ENCODE measurements around the gene RHBDF2. TPM values are rescaled to one million over a fixed set of nuclear protein-coding genes. Genes with fewer than 3 reads are reported as not detected.
A peak's percentile ranks its signal among the peaks of the same experiment; 100 is the strongest.

The RHBDF2 gene
- total and polyA plus RNA-seq, 2 donors (not counting 3 experiments of a cell fraction or from before 2014, with no cell fraction given) = 25.5 to 38.5 TPM

DNA sequence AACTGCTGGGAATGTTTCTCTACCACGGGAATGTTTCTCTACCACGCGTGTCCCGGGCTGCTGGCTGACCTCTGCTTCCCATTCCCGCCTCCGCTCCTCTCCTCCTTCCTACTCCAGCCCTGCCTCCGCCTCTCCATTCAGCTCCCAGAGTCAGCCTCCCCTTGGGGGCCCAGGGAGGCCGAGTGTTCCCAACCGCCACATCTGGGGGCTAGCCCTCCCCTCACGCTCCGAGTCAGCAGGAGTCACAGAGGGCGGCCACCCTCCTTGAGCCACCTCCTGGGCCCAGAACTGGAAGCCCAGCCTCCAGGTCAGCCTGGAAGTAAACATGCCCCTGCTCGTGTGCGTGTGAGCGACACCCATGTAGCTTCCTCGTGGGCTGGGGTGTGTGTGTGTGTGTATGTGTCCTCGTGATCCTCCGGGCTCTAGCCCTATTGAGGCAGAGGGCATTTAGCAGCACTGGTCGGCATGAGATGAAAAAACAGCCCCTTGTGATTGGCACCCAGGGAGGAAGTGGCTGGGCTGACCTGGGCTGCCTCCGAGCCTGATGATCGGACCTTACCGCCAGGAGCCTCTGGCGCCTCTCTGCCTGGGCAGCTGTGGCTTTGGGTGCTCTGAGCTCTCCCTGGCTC lies 29.0 kb upstream of the RHBDF2 start:
- Histone ChIP-seq H3K4me2 (ENCODE audit: insufficient read depth, low read length) (no peak overlapping the region), H3K9ac (replicated peaks; ENCODE audit: extremely low read depth, insufficient read depth, low read length) (peak overlapping the region; percentile 0), H3K4me3 (replicated peaks in 1 of 3; ENCODE audit: insufficient read depth in 1 of 3, low read depth in 1 of 3, low read length in 3 of 3) (no peak overlapping the region), H4K20me1 (replicated peaks; ENCODE audit: control insufficient read depth, extremely low read depth, insufficient read depth, low read length) (no peaks in the 10 kb centered on the region), H3K27me3 (ENCODE audit: control insufficient read depth in 2 of 2, insufficient read depth in 2 of 2, low read length in 2 of 2) (no peaks in the 10 kb centered on the region), H3K4me1 (ENCODE audit: control insufficient read depth, extremely low read depth, insufficient read depth, low read length) (peaks cover 23% of the 10 kb centered on the region), H3K9me3 (replicated peaks; ENCODE audit: control insufficient read depth, insufficient read depth, low read length) (no peaks in the 10 kb centered on the region), H3K27ac (ENCODE audit: insufficient read depth, low read depth, low read length) (peak overlapping the region; percentile 10), H3K79me2 (ENCODE audit: control insufficient read depth, insufficient read depth, low read length) (no peaks in the 10 kb centered on the region), H2AFZ (ENCODE audit: low read depth, low read length) (peak overlapping the region; percentile 67), H3K36me3 (ENCODE audit: control insufficient read depth in 2 of 2, extremely low read depth in 1 of 2, insufficient read depth in 2 of 2, low read length in 2 of 2) (no peaks in the 10 kb centered on the region), H3K9me1 (replicated peaks; ENCODE audit: control insufficient read depth, extremely low read depth, insufficient read depth, low read length) (no peaks in the 10 kb centered on the region)
- TF ChIP-seq GATA2 (IDR thresholded peaks at IDR 0.05; ENCODE audit: insufficient read depth, insufficient read length, low read depth, low read length) (no peak), POLR2AphosphoS5 (IDR thresholded peaks at IDR 0.05; ENCODE audit: insufficient read depth, low read depth, low read length) (no peak), EZH2 (IDR thresholded peaks at IDR 0.05; ENCODE audit: borderline replicate concordance, low read depth, low read length, severe bottlenecking) (no peak), POLR2A (IDR thresholded peaks at IDR 0.05; ENCODE audit: low read depth, low read length) (no peak), JUN (IDR thresholded peaks at IDR 0.05; ENCODE audit: borderline replicate concordance, insufficient read depth, insufficient read length, low read depth) (no peak), MYC (IDR thresholded peaks at IDR 0.05; ENCODE audit: low read depth, low read length) (no peak), FOS (IDR thresholded peaks at IDR 0.05; ENCODE audit: borderline replicate concordance, insufficient read depth, low read length) (no peak)
- TF ChIP-seq, protein P1, sequence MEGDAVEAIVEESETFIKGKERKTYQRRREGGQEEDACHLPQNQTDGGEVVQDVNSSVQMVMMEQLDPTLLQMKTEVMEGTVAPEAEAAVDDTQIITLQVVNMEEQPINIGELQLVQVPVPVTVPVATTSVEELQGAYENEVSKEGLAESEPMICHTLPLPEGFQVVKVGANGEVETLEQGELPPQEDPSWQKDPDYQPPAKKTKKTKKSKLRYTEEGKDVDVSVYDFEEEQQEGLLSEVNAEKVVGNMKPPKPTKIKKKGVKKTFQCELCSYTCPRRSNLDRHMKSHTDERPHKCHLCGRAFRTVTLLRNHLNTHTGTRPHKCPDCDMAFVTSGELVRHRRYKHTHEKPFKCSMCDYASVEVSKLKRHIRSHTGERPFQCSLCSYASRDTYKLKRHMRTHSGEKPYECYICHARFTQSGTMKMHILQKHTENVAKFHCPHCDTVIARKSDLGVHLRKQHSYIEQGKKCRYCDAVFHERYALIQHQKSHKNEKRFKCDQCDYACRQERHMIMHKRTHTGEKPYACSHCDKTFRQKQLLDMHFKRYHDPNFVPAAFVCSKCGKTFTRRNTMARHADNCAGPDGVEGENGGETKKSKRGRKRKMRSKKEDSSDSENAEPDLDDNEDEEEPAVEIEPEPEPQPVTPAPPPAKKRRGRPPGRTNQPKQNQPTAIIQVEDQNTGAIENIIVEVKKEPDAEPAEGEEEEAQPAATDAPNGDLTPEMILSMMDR (IDR thresholded peaks at IDR 0.05; ENCODE audit: extremely low read depth in 1 of 2, insufficient read depth in 1 of 2, low read depth in 1 of 2, low read length in 2 of 2) = no peak
- TF ChIP-seq, protein P2, sequence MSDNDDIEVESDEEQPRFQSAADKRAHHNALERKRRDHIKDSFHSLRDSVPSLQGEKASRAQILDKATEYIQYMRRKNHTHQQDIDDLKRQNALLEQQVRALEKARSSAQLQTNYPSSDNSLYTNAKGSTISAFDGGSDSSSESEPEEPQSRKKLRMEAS (IDR thresholded peaks at IDR 0.05; ENCODE audit: insufficient read depth, insufficient read length) = no peak
- BruUV-seq (replicated peaks) = no TSS peak
- DNase-seq (ENCODE audit: low read depth, low spot score) (peak; percentile 30), FAIRE-seq (no peak)
- CTCF ChIA-PET = interaction anchor here (1.2 to 4.3 kb wide), 3 partner anchors 10 to 94 kb away, joined by 3 to 60 read pairs (median 23); no protein-coding TSS in a partner anchor
- intact Hi-C loops (cut with micrococcal nuclease) = no loop called here
- dilution Hi-C loops (cut with MboI; ENCODE audit: extremely low pct_ligation_motif_present, low sequenced_read_pairs) = no loop called here
- POLR2A ChIA-PET = no interaction called here
